G401 (cell line): ENCODE measurements around the gene NPTN. TPM values are rescaled to one million over a fixed set of nuclear protein-coding genes. Genes with fewer than 3 reads are reported as not detected.
"Not testable (repeated sequence)": the region's sequence is repeated elsewhere in the genome, so short reads cannot be mapped to it uniquely, and the experiment has no call there.

ENCODE experiments used
- DNase-seq: peaks from one replicate; pipeline ENCODE4 v3.0.0-alpha.2; 2015; ENCODE audit warnings: low spot score
- in situ Hi-C: cut with HindIII; loops from 2 replicates; pipeline ENCODE4 v1.10.0; 2016; ENCODE audit warnings: low sequenced_read_pairs, mixed read lengths
- total RNA-seq: library from RNA; depleted of rRNA; stranded (reverse); fragments of >200 nt; shearing (Covaris generic); gene quantifications from 2 replicates; pipeline ENCODE4 v1.2.3, GENCODE V29; 2014; rRNA removed

Gene NPTN
- 74.7 and 82.0 TPM in 2 replicates for total RNA-seq

DNA sequence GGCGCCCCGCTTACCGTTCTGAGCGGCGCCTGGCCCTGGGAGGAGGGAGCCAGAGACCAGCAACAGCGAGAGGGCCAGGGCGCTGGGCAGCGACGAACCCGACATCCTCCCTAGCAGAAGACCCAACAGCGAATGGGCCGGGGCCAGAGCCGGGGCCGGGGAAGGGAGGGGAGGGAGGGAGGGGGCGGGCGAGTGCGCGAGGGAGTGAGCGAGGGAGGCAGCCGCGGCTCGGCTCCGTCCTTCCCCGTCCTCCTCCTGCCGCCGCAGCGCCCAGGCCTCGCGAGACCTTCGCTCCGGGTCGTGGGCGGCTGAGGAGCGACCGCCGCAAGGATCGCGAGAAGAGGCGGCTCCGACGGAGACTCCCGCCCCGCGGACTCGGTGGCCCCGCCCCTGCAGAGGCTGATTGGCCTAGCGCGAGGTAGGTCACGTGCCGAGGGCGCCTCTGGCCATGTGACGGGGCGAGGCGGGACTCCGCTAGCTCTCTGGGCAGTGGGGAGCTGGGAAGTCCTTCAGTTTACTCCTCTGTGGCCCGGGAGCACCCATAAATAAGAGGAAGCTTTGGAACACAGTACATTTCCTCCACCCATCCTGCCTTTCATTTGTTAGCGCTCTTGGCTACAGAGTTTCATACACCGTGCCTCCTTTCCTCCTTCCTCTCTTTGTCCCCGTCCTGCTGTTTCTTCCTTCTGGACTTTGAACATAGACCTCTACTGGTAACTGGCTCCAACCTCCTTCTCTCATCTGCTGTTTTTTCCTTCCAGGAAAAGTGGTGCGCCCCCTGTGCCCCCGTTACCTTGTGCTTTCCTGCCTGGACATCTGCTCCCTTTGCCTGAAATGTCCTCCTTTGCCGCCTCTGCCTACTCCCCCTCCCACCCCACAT is at the start of gene NPTN:
TSS of gene NPTN (minus strand) at position 279 of the 880 bp plus-strand sequence. CDS start at position 105, 174 bp downstream.
- in situ Hi-C loops = no loop called here
- DNase-seq = peak; percentile 97

DNA sequence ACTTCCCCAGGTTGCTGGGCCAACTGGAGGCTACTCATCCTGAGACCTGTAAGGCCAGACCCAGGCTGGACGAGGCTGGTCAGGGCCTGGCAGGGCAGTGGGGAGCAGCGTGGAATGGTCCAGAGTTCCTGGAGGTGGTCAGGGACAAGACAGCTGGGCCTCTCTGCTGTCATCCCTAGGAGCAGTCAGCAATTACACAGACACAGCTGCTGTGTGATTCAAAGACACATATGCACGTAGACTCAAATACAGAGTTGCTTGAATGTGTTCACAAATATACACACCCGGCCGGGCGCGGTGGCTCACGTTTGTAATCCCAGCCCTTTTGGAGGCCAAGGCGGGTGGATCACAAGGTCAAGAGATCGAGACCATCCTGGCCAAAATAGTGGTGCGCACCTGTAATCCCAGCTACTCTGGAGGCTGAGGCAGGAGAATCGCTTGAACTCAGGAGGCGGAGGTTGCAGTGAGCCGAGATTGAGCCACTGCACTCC is 49.5 kb upstream of the NPTN start:
- in situ Hi-C loops = loop anchor here (10.0 kb wide), 1 partner anchor 68 kb away; no protein-coding TSS in a partner anchor
- DNase-seq = no peak

DNA sequence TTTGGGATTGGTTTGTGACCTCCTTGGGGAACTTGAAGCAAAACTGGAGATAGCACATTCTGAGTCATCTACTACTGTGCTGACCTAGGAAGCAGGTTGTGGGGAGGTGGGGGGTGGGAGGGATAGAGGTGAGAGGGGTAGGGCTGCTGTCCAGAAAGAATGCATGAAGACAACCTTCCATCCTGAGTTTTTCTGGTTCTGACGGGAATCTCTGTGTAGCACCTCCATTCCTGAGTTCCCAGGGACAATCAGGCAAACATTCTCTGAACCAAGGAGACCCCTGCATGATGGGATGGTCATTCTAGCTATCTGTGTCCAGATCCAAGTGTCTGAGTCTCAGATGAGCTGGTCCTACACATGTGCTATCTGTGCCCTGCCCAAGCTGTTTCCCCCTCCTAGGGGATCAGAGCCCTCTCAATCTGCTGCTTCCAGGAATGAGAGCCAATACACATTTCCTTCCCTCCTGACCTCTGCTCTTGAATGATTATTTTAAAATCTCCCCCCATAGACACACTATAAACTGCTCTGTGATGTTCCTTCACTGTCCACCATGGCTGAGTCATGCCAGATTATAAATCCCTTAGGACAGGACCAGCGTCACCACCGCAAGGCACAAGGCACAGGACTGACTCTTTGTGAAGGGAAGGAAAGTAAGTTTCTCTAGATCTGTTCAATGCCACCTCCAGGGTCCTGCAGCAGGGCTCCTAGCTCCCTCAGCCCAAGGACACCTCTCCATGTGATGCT is 48.8 kb upstream of the NPTN start:
- in situ Hi-C loops = loop anchor here (10.0 kb wide), 1 partner anchor 67 kb away; no protein-coding TSS in a partner anchor
- no peak for DNase-seq

DNA sequence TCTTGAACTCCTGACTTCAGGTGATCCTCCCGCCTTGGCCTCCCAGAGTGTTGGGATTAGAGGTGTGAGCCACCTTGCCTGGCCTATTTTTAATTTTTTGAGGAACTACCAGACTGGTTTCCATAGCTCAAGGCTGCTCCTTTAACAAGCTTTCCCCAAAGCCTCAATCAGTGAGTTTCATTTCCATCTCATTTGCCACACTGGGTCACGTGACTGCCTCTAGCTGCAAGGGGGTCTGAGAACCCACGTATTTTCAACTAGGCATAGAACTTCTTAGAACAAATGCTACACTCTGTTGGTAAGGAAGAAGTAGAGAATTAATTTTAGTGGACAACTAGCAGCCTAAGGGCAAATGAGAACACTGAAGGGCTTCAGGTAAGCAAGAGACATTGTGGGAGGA is 47.9 kb upstream of the NPTN start:
- in situ Hi-C loops = loop anchor here (10.0 kb wide), 1 partner anchor 66 kb away; no protein-coding TSS in a partner anchor
- DNase-seq = no peak

DNA sequence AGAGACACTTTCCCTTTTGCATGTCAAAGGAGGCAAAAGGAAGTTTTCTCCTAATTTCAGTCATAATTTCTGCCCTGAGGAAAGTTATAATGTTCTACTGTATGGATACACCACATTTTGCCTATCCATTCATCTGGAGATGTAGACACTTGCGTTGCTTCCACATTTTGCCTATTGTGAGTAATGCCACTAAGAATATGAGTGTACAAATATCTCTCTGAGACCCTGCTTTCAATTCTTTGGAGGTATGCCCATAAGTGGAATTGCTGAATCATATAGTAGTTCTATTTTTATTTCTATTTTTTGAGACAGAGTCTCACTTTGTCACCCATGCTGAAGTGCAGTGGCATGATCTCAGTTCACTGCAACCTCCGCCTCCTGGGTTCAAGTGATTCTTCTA is 47.4 kb upstream of the NPTN start:
- in situ Hi-C loops = loop anchor here (10.0 kb wide), 1 partner anchor 66 kb away; no protein-coding TSS in a partner anchor
- no peak for DNase-seq

DNA sequence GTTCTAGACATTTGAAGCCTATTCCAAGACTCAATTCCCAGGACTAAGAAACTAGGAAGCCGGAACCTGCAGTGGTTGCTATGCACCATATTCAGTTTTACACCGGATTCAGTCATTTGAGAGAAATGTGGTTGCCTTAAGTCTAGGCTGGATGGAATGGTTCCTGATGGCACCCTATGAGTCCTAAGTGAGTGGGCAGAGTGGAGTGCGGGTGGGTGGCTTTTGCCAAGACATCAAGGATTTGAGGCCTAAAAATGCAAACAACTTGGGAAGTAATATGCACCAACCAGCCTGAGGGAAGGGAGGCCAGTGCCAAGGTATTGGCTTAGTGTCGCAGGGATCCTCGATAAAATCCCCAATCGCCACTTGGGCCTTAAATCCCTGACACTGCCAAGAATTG is 46.8 kb upstream of the NPTN start:
- DNase-seq = no peak
- in situ Hi-C loops = loop anchor here (10.0 kb wide), 1 partner anchor 65 kb away; no protein-coding TSS in a partner anchor

DNA sequence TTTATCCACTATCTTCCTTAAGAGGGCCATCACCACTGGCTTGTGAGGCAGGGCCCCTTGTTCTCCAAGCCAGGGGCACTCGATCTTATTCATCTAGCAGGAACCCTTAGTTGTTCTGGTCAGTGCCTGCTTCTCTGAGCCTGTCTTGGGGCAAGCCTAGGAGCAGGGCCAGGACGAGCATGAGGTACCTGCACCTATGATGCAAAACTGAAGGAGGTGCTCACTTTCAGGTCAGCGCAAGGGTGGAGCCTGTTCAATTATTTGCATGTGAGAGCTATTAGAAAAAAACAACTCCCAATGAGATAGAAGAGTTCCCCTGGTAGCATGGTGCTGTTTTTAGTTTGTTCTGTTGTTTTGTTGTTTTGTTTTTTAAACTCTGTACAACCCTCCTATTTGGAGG is 46.0 kb upstream of the NPTN start:
- in situ Hi-C loops = no loop called here
- no peak for DNase-seq

DNA sequence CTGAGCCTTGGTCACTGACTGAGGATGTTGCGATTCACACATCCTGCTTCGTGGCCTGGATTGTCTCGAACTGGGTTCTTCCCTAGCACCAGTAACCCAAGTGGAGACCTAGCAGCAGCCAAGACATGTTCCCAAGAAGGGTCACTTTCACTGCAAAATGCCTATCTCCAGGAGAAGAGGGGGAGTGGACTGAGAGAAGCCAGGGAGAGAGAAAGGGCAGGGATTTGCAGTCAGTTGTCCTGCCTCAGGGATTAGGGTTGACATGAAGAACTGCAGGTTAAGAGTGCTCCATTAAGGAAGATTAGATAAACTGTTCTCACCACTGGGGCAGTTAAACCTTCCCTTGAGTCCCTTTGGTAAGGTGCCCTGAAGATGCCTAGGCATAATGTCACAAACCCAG is 45.3 kb upstream of the NPTN start:
- DNase-seq = no peak
- in situ Hi-C loops = no loop called here

DNA sequence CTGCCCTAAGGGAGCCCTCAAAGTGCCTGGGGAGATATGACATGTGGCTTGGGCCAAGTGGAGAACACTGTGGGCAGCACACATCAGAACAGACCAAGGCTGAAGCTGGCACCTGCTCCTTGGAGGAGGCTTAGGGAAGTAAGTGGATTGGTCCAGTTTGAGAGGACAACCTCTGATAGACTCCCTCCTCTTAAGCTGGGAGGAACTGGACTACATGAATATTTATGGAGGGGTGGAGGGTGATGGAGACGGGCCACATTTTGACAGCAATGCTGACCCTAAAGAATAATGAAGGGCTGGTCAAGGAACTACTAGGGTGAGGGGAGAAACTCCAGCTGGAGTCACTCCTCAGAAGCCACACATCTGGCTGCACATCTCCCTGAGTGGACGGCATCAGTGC is 44.5 kb upstream of the NPTN start:
- in situ Hi-C loops = no loop called here
- DNase-seq = no peak

DNA sequence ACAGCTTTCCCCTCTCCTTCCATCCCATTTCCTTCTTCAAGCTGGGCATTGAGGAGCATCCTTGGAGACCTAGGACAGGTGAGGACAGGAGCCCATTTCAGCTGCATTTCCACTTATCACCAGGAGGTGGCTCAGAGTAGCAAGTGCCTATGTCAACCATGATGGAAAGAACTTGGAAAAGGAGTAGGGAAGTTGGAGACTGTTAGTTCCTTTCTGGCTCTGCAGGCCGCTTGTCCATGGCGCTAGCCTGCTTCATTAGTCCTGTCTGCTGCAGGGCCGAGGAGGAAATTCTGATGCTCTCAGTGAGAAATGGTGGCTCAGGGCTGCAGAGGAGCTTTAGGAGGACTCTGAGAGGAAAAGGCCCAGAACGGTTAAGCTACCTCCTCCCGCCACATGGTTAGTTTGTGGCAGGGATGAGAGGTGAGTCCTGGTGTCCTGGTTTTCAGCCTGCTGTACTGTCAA is 44.0 kb upstream of the NPTN start:
- in situ Hi-C loops = no loop called here
- DNase-seq = peak; percentile 76

DNA sequence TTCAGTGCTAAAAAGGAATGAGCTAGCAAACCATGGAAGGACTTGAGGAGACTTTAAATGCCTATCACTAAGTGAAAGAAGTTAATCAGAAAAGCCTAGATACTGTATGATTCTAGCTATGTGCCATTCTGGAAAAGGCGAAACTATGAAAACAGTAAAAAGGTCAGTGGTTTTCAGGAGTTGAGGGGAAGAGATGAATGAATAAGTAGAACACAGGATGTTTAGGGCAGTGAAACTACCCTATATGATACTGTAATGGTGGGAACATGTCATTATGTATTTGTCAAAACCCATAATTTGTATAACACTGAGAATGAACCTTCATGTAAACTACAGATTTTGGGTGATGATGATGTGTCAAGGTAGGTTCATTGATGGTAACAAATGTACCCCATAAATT is 41.4 kb upstream of the NPTN start:
- in situ Hi-C loops = no loop called here
- DNase-seq = no peak

DNA sequence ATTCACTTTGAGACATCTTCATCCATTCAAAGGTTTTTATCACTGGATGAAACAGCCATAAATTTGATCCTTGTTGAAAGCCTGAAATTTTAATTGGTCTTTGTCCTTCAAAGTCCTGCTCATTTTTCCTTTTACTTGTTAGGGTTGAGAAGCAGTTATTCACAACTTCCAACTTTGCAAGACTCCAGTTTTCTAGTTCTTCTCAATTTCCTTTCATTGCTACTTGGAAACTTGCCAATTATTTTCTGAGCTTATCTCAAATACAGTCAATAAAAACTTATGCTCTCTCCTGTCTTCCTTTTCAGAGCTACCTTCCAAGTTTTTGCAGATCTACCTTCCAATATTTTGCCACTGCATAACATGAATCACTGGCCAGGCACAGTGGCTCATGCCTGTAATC is 27.3 kb upstream of the NPTN start:
- in situ Hi-C loops = no loop called here
- no peak for DNase-seq

DNA sequence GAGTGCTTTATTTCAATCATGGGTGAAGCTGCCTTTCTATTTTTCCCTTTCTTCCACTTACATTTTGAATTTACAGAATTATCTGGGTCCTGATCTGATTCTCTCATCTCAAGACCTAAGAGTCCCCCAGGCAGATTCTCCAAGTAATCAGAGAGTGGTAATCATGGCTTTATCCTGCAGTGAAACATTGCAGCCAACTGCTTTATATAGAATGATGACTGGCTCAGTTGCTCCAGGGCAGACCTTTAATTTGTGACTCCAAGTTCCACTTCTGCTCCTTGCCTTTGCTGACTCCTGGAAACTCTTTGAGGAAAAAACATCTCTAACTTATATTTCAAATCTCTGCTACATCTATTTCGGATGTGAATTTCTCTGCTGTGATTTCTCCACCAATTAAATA is 25.5 kb upstream of the NPTN start:
- no peak for DNase-seq
- in situ Hi-C loops = no loop called here

DNA sequence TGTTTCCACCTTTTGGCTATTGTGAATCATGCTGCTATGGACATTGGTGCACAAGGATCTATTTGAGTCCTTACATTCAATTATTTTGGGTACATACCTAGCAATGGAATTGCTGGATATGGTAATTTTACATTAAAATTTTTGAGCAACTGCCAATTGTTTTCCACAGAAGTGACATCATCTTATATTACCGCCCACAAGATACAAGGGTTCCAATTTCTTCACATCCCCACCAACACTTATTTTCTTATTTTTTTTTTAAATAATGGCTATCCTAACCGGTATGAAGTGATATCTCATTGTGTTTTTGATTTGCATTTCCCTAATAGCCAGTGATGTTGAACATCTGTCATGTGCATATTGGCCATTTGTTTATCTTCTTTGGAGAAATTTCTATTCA is 22.5 kb upstream of the NPTN start:
- in situ Hi-C loops = no loop called here

DNA sequence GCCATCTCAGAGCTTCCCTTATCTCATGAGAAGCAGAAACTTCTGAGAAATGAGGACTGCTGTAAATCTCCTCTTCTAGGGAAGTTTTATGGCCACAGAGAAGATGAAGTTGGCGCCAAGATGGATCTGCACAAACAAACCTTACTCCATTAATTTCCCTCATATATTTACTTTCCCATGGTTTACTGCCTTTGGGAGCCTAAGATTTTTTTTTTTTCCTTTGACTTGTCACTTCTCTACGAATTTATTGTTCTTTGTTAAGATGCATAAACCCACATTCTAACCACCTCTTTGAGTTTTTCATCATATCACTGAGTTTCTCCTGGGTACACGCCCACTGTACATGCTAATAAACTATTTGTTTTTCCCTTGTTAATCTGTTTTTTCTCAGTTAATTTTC is 21.5 kb upstream of the NPTN start:
- no peak for DNase-seq
- in situ Hi-C loops = no loop called here

More for the DNA sequence above, 22.5 kb upstream of the NPTN start:
- no peak for DNase-seq

DNA sequence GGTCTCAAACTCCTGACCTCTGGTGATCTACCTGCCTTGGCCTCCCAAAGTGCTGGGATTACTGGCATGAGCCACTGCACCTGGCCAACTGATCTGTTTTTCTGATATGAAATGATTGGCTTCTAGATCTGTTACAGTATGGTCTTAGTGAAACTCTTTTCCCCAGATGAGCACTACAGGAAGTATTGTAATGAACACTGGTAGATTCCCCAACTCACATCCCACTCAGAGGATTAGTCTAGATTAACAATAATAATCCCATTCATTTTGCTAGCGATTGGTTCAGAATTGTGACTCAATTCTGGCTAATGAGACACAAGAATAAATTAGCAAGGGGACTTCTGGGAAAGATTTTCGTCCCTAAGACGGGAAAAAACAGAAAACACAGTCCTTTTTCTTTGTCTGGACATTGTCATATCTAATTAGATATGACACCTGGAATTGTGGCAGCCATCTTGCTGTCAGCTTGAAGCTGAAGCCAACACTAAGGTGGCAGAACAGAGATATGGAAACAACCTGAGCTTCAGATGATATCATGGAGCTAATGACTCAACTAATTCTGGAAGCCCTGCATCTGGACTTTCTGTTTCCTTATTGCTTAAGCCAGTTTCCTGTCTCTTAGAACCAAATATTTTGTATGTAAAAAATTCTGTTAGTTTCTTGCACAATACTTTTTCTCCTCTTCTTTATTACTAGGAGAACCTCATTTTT is 17.4 kb upstream of the NPTN start:
- in situ Hi-C loops = no loop called here
- DNase-seq = no peak

DNA sequence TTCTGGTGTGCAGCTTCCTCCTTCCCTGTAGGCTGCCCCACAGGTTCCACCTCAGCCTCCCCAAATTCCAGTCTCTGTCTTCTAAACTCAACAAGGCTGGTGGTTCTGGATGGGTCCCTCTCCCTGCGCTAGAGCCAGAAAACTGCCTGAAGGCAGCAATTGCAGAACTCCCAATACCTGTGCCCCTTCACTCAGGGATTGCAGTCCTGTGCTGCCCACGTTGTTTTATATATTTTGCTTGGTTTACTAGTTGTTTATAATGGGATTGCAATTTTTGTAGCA is 14.8 kb upstream of the NPTN start:
- DNase-seq = no peak
- in situ Hi-C loops = no loop called here

DNA sequence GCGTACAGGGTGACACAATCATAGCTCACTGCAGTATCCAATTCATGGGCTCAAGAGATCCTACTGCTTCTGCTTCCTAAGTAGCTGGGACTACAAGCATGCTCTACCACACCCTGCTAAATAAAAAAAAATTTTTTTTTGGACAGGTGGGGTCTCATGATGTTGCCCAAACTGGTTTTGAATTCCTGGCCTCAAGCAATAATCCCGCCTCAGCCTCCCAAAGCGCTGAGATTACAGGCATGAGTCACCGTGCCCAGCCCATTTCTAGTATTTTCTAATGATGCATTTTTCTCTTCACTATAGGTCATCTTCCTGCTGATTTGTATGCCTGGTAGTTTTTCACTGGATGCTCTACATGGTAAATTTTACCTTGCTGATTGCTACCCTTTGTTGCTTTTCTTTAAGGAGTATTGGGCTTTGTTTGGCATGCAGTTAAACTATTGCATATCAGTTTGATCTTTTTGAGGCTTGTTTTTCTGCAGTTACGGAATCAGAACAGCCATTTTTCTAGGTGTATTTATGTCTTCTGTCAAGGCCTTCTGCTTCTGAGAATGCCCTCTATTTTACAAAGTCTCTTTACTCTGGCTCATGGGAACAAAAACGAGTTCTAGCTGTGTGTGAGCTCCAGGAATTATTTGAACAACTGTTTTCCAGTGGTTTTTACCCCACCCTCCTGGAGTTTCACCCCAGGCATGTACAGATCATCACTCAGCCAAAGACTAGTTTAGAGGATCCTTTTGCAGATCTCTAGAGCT is 14.2 kb upstream of the NPTN start:
- in situ Hi-C loops = no loop called here
- no peak for DNase-seq

DNA sequence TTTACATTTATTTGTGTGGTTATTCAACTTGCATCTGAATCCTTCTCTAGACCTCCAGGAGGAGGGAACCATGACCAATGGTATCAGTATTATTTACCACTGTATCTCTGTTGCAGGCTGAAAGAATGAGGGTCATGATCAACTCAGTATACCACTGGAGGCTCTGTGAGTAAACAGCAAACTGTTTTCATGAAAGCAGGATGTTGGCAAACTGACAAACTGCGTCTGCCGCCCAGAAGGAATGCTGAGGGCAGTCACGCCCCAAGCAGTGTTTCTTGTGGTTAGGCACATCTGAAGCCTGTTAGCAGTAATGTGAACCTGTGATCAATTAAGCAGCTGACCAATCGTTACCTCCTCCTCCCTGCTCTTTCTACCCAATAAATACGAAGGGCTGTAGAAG is 6.3 kb upstream of the NPTN start:
- in situ Hi-C loops, DNase-seq: not testable (repeated sequence)
